ENCODE measurements around the gene PARD6G. TPM values are rescaled to one million over a fixed set of nuclear protein-coding genes. Genes with fewer than 3 reads are reported as not detected.
"Not testable (repeated sequence)": the region's sequence is repeated elsewhere in the genome, so short reads cannot be mapped to it uniquely, and the experiment has no call there.

PARD6G gene
- polyA plus RNA-seq, 3 donors = 0.78 to 3.6 (median 2.3) TPM

DNA sequence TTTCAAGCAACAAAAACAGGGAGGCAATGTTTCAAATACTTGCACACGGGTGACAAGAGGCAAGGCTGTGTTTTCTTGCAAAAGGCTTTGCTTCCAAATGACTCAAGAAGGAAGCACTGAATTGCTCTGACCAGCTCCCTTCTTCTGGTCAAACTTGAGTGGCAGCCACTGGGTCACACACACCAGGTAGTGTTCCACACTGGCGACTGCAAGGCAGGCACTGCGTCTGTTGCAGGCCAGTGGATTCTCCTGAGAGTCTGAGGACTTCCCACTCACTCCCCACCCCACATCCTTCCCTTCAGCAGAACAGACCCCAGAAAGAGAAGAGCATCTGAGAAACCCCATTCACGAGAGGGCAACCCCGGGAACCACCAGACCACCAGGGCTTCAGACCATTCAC is 19.8 kb downstream of the PARD6G start:
- no peak overlapping the region for H3K27ac ChIP-seq (ENCODE audit: low read depth, low read length)
- WGBS, 3 donors = 84 to 89% (median 85%) methylated on average over 5 of the region's 5 CpGs

DNA sequence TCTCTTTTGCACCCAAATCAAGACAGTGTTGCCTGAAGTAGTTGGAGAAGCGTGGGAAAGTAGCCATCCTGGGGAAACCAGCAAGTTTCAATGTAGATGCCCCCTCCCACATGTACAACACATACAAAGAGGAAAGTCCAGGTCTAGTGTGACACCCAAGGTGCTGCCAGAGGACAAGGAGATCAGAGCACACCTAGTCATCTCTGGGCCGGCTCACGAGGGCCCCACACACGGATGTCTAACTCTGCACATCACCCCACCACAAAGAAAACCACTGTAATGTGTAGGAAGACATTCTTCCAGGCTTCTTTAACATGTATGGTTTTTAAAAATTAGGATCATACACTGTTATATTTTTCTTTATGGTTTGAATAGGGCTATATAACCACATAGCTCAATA is 21.6 kb downstream of the PARD6G start:
- WGBS, 3 donors = 80 to 93% (median 84%) methylated on average over 4 of the region's 4 CpGs
- H3K27ac ChIP-seq (ENCODE audit: low read depth, low read length) = no peak overlapping the region

DNA sequence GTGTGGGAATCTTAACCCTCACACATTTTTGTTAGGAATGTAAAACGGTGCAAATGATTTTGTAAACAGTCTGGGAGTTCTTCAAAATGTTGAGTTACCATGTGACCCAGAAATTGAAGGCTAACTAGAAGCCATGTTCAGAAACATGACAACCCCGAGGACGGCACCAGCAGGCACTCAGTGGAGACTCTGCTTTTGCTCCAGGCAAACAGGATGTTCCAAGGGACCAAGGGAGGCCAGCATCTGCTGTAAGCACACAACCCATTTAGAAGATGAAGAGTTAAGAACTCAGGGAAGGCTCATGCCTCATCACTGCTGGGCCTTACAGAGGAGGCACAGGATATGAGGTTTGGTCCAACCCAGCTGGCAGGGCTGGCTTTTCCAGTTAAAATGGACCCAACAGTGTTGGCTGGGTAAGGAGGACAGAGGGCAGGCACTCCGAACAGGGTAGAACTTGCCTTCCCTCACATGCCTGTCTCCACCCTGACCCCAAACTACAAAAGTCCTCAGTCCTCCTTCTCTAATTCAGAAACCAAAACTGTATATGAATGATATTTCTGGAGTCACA is 23.6 kb downstream of the PARD6G start:
- WGBS, 3 donors = 59 to 71% (median 65%) methylated on average over 4 of the region's 4 CpGs
- H3K27ac ChIP-seq (ENCODE audit: low read depth, low read length) = no peak overlapping the region

DNA sequence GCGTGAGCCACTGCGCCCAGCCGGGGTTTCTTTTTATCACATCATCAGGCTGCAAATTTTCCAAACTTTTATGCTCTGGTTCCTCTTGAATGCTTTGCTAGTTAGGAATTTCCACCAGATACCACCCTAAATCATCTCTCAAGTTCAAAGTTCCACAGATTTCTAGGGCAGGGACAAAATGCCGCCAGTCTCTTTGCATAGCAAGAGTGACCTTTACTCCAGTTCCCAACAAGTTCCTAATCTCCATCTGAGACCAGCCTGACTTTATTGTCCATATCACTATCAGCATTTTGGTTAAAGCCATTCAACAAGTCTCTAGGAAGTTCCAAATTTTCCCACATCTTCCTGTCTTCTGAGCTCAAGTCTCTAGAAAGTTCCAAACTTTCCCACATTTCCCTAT is 27.8 kb downstream of the PARD6G start:
- not testable (repeated sequence) for H3K27ac ChIP-seq (ENCODE audit: low read depth, low read length)
- 94 to 98% (median 96%) methylated on average over 4 of the region's 4 CpGs for WGBS, 3 donors

DNA sequence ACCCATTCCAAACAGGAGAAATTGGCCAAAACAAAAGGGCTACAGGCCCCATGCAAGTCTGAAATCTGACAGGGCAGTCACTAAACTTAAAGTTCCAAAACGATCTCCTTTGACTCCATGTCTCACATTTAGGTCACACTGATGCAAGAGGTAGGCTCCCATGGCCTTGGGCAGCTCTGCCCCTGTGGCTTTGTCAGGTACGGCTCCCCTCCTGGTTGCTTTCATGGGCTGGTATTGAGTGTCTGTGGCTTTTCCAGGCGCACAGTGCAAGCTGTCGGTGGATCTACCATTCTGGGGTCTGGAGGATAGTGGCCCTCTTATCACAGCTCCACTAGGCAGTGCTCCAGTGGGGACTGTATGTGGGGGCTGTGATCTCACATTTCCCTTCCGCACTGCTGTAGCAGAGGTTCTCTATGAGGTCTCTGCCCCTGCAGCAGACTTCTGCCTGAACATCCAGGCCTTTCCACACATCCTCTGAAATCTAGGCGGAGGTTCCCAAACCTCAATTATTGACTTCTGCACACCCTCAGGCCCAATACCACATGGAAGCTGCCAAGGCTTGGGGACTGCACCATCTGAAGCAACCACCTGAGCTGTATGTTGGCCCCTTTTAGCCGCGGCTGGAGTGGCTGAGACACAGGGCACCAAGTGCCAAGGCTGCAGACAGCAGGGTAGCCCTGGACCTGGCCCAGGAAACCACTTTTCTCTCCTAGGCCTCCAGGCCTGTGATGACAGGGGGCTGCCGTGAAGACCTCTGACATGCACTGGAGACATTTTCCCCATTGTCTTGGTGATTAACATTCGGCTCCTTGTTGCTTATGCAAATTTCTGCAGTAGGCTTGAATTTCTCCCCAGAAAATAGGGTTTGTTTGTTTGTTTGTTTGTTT is 28.7 kb downstream of the PARD6G start:
- 91 to 96% (median 95%) methylated on average over 10 of the region's 10 CpGs for WGBS, 3 donors
- no peak overlapping the region for H3K27ac ChIP-seq (ENCODE audit: low read depth, low read length)

DNA sequence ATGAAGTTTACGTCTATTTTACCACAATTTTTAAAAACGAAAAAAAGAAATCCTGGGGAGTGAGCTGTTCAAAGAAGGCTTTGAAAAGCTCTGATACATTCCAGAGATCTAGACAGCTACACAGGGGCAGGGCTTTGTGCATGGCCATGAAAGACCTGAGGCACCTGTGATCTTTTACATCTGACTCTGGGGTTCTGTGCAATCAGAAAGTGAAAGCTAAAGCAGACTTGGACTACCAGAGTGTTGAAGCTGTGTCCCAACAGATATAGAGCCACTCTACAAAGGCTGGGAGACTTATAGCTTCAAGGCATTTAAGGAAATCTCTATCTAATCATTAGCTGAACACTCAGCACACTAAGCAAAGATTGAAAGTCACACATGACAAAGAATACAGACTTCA is 34.1 kb downstream of the PARD6G start:
- no peak overlapping the region for H3K27ac ChIP-seq (ENCODE audit: low read depth, low read length)
- WGBS, 3 donors = 56 to 71% (median 70%) methylated on average over 2 of the region's 2 CpGs

DNA sequence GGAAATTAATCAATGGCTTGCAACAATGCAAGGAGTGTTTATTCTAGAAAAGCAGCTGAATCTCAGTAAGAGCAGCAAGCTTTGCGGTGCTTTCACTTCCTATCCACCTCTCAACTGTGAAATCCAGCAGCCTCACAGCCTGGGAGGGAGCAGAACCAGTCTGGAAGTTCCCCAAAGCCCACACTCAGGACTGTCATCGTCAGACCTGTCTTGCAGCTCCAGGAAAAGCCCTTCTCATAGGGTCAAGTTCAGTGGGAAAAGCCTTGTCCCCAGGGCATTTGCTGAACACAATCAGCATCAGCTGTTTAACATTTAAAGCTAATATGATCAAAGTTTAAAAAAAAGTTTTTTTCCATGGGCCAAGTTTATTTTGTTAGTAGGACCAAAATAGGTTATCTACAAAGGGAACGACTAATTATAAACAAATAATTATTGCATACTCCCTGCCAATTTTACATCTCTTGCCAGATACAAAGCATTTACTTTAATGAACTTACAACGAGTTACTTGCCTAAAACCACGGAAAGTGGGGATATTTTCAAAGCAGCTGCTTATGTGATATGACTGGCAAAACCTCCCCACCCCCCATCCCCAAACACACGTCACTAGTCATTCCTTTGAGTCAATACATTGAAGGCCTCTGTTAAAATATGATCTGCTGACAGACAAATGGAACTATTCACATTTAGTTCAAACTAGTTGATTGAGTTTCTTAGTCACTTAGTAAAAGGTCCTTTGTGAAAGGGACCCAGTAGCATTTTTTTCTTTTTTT is 36.8 kb downstream of the PARD6G start:
- H3K27ac ChIP-seq (ENCODE audit: low read depth, low read length) = no peak overlapping the region
- 21 to 47% (median 31%) methylated on average over 6 of the region's 6 CpGs for WGBS, 3 donors

DNA sequence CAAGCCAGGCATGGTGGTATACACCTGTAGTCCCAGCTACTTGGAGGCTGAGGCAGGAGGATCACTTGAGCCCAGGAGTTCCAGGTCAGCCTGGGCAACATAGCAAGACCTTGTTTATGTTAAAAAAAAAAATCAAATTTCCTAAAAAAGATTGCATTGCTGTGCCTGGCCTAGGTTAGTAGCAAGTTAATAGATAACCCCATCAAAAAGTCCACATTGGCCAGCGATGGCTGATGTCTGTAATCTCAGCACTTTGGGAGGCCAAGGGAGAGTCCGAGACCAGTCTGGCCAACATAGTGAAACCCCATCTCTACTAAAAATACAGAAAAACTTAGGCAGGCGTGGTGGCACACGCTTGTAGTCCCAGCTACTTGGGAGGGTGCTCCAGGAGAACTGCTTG is 38.7 kb downstream of the PARD6G start:
- WGBS, 3 donors = 87 to 93% (median 93%) methylated on average over 4 of the region's 4 CpGs
- no peak overlapping the region for H3K27ac ChIP-seq (ENCODE audit: low read depth, low read length)

DNA sequence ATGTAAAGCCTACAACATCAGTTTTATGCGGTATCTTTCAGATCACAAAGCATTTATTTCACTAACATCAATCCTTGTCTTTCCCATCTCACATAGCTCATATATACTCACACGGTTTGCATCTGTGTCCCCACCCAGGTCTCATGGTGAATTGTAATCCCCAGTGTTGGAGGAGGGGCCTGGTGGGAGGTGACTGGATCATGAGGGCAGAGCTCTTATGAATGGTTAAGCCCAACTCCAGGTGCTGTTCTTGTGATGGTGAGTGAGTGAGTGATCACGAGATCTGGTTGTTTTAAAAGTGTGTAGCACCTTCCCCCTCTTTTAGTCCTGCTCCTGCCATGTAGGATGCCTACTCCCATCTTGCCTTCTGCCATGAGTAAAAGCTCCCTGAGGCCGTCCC is 42.0 kb downstream of the PARD6G start:
- 89 to 90% (median 89%) methylated on average over 4 of the region's 4 CpGs for WGBS, 3 donors
- no peak overlapping the region for H3K27ac ChIP-seq (ENCODE audit: low read depth, low read length)

DNA sequence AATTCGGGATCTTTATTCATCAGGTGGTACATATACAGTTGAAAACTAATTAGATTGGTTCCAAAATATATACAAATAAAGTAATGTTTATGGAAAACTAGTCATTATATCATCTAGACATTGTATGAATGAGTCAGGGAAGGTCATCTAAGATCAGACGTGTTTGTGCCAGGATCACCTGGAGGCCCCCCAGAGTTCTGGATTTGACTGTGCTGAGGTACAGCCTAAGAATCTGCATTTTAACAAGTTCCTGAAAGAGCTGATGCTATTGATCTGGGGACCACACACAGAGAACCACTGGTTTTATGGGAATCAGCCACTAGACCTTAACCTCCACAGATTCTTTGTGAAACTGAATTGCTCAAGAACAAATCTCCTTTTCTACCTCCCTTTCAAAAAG is 43.2 kb downstream of the PARD6G start:
- H3K27ac ChIP-seq (ENCODE audit: low read depth, low read length) = no peak overlapping the region
- WGBS, 3 donors = 89 to 94% (median 91%) methylated on average over 2 of the region's 2 CpGs

DNA sequence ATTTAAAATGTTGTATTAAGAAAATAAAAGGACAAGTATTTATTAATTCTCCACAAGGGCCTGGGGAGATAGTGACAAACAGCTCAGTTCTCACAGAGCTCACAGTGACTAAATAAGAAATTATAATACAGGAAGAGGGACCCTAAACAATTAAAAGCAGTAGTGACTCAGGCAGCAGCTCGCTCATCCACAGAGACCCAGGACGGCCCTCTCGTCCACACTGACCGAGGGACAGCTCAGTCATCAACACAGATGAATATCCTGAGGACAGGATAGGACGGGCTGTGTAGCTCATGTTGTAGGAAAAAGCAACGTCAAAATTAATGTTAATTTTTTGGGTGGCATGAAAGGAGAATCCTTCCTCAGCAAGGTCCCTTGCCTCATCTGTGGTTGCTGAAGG is 44.1 kb downstream of the PARD6G start:
- 83 to 90% (median 87%) methylated on average over 6 of the region's 6 CpGs for WGBS, 3 donors
- H3K27ac ChIP-seq (ENCODE audit: low read depth, low read length) = no peak overlapping the region

DNA sequence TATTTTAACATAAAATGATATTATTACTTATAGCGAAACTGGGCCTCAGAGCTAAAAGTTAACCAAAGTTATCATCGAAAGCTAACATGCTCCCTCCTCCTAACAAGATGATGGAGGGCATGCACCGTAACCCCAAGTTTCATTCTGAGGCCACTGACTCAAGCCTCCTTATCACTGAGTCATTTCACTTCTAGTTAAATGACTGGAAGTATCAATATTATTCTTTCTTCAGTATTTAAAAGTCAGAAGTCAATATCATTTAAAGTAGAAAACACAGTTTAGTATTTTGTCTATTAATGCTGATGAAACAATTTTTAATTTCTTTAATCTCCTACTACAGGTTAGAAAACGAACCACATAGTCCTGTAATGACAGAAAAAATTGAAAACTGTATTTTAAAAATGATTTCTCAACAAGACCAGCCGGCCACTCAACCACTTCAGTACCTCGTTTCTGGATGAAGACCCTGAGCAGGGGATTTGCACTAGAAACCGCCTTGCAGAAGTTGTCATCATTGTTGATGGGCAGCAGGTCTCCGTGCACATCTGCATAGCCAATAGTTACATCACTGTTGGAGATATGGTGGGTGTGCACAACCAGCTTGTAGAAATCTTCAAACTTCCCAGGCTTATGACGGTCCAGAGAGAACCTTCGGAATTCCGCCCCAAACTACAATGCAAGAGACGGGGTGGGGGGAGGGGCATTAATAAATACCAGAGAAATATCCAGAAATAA is 44.9 kb downstream of the PARD6G start:
- no peak overlapping the region for H3K27ac ChIP-seq (ENCODE audit: low read depth, low read length)
- WGBS, 3 donors = 84 to 91% (median 89%) methylated on average over 12 of the region's 12 CpGs

DNA sequence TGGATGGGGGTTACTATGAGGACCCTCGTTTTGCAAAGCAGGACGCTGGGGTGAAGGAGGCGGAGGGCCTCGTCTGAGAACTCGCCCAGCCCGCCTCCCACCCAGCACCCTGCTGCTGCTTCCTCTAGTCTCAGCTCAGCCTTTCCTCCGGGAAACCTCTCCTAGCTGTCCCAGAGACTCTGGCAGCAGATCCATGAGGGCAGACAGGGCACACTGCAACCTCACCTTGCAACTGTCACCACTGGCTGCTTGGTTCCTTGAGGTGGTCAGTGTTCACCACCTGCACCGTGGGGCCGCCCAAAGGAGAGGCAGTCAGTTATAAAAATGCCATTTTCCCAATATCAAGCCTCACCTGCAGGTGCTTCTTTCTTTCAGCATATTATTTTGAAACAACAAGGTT is 45.6 kb downstream of the PARD6G start:
- WGBS, 3 donors = 78 to 84% (median 81%) methylated on average over 9 of the region's 9 CpGs
- no peak overlapping the region for H3K27ac ChIP-seq (ENCODE audit: low read depth, low read length)

DNA sequence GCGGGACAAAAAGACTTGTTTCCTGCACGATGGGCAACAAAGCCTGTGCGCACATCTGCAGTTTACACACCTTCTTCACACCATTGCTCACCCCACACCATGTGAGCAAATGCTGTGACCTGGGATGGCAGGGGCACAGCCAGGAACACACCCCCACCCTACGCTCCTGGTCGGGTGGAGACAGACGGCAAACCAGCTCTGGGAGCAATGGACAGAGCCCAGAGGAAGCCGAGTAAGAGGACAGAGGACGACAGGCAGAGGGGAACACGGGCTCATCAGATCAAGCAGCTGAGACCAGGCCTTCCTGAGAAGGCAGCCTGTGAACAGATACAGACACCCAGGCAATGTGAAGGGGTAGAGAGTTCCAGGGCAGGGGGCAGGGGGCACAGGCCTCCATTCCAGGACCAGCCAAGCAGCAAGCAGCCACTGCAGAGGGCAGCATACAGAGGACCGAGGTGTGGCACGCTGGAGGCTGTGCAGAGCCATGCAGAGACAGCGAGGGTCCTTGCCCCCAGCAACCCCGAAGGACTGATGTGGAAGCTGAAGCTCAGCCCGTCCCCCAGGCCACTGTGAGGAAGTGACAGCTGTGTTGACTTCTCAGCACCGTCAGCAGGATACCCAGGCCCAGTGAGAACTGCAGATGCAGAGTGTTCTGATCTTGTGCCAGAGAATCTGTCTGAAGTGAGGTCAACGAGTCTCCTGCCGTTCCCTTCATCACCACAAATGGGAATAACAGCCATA is 46.2 kb downstream of the PARD6G start:
- no peak overlapping the region for H3K27ac ChIP-seq (ENCODE audit: low read depth, low read length)
- WGBS, 3 donors = 64 to 72% (median 66%) methylated on average over 17 of the region's 17 CpGs

DNA sequence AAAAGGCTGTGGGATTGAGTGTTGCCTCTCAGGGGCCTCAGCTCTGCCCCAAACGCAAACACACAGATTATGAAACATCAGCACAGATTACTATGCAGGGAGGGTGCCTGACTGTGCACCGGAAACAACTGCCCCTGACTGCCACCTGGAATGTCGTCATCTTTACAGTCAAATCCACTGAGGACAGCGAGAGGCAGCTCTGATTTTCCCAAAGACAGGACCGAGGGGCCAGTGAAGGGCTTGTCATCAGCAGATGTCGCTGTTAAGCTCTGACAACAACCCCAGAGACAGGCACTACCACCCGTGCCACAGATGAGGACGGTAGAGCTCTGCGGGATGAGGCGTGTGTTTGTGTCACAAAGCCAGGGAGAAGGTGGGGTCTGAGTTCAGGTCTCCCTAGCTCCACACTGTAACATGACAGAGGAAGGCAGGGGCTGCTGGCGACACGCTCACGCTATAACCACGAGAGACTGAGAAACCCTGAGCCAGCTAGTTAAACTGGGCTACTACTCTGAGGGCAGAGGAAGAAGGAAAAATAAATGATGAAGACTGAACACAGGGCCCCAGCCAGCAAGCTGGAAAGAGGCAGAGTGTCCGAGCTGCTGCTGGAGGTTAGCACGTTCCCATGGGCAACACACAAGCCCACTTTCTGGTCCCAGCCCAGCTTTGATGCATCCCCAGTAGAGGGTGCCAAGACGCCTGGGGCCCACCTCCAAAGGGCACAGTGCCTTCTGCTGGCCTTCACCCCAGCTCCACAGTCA is 47.0 kb downstream of the PARD6G start:
- no peak overlapping the region for H3K27ac ChIP-seq (ENCODE audit: low read depth, low read length)
- WGBS, 3 donors = 64 to 79% (median 74%) methylated on average over 17 of the region's 17 CpGs

DNA sequence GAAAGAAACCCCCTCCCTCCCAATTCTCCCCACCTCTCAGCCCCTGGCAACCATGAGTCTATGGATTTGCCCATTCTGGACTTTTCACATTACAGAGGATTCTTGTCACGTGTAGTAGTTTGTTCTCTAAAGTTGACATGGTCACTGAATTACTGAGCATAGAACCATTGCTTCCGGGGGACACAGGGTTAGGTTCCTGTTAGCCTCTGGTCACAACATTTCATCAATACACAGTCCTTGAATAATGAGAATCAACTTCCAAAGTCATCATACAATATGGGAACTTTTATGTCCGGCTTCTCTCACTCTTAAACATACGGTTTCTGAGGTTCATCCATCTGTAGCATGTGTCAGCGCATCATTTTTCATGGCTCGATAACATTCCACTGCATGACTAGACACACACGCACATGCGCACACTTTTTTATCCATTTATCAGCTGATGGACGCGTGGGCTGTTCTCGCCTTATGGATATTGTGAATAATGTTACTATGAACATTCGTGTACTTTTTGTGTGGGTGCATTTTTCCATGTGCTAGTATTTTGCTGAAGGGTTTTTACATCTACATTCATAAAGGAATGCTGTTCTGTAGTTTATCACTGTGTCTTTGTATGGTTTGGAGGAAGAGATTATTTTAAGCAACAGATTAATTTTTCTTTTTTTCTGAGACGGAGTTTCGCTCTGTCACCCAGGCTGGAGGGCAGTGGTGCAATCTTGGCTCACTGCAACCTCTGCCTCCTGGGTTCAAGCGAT is 48.1 kb downstream of the PARD6G start:
- WGBS, 3 donors = 89 to 93% (median 90%) methylated on average over 15 of the region's 15 CpGs
- H3K27ac ChIP-seq (ENCODE audit: low read depth, low read length) = no peak overlapping the region

DNA sequence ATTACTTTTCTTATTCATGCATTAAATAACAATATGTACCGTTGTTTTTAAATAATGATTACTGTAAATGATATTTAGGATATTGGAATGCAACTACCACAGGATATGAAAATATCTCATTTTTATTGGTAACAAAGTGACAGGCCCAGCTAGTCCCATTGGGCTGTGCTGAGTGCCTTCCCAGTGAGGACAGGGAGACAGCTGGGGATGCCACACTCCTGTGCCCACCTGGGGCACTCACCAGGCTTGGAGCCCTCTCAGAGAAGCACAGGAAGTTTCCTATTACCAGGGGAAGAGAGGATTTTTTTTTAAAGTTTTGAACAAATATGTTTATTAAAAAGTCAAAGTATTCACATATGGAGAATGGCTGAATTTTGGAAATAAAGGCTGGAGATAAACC is 48.9 kb downstream of the PARD6G start:
- 74 to 86% (median 76%) methylated on average over 1 of the region's 1 CpG for WGBS, 3 donors

More for the DNA sequence above, 48.9 kb downstream of the PARD6G start:
- no peak overlapping the region for H3K27ac ChIP-seq (ENCODE audit: low read depth, low read length)
